ENCODE results near the gene TGM2. TPM values are rescaled to one million over a fixed set of nuclear protein-coding genes. Genes with fewer than 3 reads are reported as not detected.
A peak's percentile ranks its signal among the peaks of the same experiment; 100 is the strongest.

The TGM2 gene
- total and polyA plus RNA-seq, 9 of the 15 experiments (the other 6 are each of a cell fraction or from before 2014, with no cell fraction given): 5.5 to 78.5 (median 37.6) TPM

- no peak for TF ChIP-seq HNRNPUL1 (IDR thresholded peaks at IDR 0.05; ENCODE audit: low read length)
- no peak for TF ChIP-seq ZNF639 (CRISPR knock-in tag; conservative IDR thresholded peaks at IDR 0.05 in 1 of 2, IDR thresholded peaks at IDR 0.05 in 1 of 2)
- TF ChIP-seq ZNF143 (CRISPR knock-in tag; IDR thresholded peaks at IDR 0.05): no peak
- TF ChIP-seq ZNF77 (CRISPR knock-in tag; IDR thresholded peaks at IDR 0.05): no peak
- no peak for TF ChIP-seq ZNF507 (tag; conservative IDR thresholded peaks at IDR 0.05)
- no peak for TF ChIP-seq HNRNPK (IDR thresholded peaks at IDR 0.05; ENCODE audit: low read depth, low read length, poor library complexity, severe bottlenecking)
- TF ChIP-seq HIVEP1 (CRISPR knock-in tag; IDR thresholded peaks at IDR 0.05): no peak
- no peak for TF ChIP-seq ZNF511 (CRISPR knock-in tag; IDR thresholded peaks at IDR 0.05)
- TF ChIP-seq ZBTB2 (IDR thresholded peaks at IDR 0.05): peak; percentile 49; the same call in 1 of the 2 replicates
- TF ChIP-seq NFYB (IDR thresholded peaks at IDR 0.05; ENCODE audit: extremely low read depth, insufficient read length): no peak
- no peak for TF ChIP-seq THAP7 (CRISPR knock-in tag; IDR thresholded peaks at IDR 0.05)
- no peak for TF ChIP-seq MAFF (IDR thresholded peaks at IDR 0.05; ENCODE audit: low read length)
- TF ChIP-seq GTF2A2 (tag; IDR thresholded peaks at IDR 0.05): no peak
- TF ChIP-seq HINFP (tag; conservative IDR thresholded peaks at IDR 0.05; ENCODE audit: low read depth): no peak
- no peak for TF ChIP-seq ZNF449 (CRISPR knock-in tag; IDR thresholded peaks at IDR 0.05)
- TF ChIP-seq ZNF695 (CRISPR knock-in tag; IDR thresholded peaks at IDR 0.05): no peak
- TF ChIP-seq EZH2 (IDR thresholded peaks at IDR 0.05; ENCODE audit: borderline replicate concordance, low read depth, low read length): no peak
- TF ChIP-seq RHOXF2B (CRISPR knock-in tag; conservative IDR thresholded peaks at IDR 0.05): no peak
These were observed at the start of gene TGM2 (continued) for GRCh38 chr20:38165089-38165965.
